ENCODE data around the gene LRRC3. TPM values are rescaled to one million over a fixed set of nuclear protein-coding genes. Genes with fewer than 3 reads are reported as not detected.

The LRRC3 gene
- total RNA-seq, 1 donor from 2014 or later = 0.99 TPM

DNA sequence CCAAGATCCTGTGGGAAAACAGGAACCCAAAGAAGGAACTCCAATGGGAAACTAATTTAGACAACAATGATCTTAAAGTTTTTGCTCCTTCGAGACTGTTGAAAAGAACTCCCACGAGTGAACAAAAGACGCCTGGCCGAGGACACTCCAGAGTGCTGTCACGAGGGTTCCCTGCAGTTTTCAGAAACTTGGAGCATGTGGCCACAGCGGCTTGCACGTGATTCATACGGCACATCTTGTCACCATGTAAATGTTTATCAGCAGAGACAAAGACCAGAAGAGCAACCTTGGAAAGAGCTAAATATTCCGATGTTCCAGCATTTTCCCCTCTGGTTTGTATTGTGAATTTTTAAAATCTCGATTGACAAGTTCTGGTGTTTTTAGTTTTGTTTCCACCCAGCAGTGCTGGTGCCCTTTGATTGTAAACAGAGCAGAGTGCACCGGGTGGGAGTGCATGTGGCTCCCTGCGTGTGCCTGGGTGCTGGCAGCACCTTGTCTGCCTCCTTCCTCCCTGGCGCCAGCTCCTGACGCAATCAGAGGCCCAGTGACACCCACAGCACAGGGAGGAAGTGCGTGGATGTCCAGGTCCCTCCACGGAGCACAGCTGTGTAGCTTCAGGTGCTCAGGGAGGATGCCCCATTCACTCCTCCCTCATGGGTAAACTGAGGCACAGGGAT, 23.0 kb downstream of the LRRC3 start:
- DNase-seq (ENCODE audit: low read depth in 2 of 2) = no peak

GRCh38 chr21:44478801-44479167, 23.5 kb downstream of the LRRC3 start:
- no peak for DNase-seq (ENCODE audit: low read depth in 2 of 2)

- peak; percentile 28 to 41 for DNase-seq (ENCODE audit: low read depth in 2 of 2)
Measured at GRCh38 chr21:44479556-44480199, 24.4 kb downstream of the LRRC3 start.

DNA sequence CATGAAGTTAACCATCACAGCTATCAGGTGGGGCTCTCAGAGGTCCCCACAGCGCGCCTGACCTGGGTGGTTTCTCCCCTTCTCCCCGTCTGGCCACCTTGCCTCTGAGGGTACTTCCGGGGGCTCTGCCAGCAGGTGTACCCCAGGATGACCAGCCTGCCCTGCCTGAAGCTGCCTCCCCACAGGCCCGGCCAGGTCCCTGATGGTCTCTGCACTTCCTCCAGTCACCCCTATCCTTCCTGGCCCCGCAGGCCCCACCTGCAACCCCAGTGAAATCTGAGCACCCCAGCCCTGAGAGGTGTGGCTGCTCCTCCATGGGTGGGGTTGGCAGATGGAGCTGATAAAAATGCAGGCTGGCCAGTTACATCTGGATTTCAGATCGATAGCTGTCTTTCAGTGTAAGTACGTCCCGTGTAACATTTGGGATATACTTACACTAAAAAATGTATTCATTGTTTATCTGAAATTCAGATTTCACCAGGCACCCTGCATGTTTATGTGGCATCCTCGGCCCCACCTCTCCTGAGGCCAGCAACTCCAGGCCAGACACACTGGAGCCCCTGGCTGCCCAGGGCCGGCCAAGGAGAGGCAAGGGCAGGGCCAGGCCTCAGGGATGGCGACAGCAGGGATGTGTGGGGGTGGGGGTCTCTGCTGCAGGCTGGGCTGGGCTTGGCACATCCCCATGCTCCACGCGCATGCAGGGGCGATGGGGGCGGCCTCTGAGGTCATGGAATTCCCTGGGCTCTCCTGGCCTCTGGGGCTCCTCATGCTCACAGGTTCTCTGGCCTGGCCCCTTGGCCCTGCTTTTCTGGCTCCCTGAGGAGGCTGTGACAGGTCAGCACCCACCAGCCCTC, 25.1 kb downstream of the LRRC3 start:
- no peak for DNase-seq (ENCODE audit: low read depth in 2 of 2)

DNA sequence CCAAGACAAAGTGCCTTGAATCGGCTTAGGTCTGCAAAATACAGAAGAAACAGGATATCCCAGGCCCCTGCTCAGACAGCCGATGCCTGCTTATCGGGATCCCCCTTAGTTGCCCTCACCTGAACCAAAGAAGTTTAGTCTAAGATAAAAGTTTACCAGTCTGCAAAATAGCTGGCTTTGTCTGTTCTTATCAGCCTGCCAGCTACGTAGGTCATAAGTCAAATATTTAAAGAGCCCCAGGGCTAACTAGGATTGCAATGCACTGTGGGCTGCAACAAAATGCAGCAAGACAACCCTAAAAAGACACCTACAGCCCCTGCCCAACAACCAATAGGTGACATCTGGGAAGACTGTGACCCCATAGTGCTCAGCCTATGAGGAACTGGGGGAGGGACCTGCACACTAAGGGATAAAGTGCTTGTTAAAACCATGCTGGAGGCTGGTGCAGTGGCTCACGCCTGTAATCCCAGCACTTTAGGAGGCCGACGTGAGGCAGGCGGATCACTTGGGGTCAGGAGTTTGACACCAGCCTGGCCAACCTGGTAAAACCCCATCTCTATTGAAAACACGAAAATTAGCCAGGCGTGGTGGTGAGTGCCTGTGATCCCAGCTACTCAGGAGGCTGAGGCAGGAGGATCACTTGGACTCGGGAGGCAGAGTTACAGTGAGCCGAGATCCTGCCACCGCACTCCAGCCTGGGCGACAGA, 27.4 kb downstream of the LRRC3 start:
- DNase-seq (ENCODE audit: low read depth in 2 of 2) = no peak

GRCh38 chr21:44483288-44484237, 28.3 kb downstream of the LRRC3 start:
- no peak for DNase-seq (ENCODE audit: low read depth in 2 of 2)

DNA sequence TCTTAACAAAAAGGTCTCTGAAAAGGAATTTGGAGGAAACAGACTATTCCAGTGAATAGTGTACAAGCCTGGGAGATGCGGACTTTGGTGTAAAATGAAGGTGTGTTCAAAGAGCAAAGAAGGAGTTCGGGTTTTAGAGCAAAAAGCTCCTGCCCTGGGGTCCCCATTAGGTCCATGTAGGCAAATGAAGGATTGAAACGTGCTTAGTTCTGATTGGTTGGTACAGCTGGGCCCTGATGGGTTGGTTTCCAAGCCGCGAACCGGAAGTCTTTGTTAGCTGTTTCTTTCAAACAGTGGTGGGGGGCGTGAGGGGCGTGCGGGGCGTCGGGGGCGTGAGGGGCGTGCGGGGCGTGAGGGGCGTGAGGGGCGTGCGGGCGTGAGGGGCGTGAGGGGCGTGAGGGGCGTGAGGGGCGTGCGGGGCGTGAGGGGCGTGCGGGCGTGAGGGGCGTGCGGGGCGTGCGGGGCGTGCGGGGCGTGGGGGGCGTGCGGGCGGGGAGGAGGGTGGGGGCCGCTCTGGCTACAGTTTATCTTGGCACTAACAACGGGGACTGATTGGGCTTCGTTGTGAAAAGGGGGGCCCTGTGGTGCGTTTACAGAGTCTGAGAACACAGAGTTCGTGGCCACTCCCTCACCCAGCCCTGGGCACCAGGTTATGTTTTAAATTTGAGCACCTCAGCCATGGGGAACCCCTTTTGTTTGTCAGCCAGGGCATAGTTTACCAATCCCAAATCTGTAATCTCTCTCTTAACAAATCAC, 29.4 kb downstream of the LRRC3 start:
- DNase-seq (ENCODE audit: low read depth in 2 of 2) = no peak

- peak in 1 of 2 donors; percentile 25 for DNase-seq (ENCODE audit: low read depth in 2 of 2)
Measured at GRCh38 chr21:44485254-44485793, 30.0 kb downstream of the LRRC3 start.

DNA sequence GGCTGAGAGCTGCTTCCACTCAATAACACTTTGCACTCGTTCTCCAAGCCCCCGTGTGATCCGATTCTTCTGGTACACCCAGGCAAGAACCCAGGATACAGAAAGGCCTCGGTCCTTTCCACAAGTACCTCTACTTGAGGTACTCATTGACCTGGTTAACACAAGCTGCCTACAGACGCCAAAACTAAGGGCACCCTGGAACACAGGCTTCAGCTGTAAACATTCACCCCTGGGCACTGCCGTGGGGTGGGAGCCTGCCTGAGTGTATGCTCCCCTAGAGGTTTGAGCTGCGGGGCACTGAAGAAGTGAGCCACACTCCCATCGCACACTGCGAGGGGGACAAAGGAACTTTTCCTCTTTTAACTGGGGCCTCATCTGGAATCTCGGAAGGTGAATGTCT, 30.5 kb downstream of the LRRC3 start:
- DNase-seq (ENCODE audit: low read depth in 2 of 2) = no peak

DNA sequence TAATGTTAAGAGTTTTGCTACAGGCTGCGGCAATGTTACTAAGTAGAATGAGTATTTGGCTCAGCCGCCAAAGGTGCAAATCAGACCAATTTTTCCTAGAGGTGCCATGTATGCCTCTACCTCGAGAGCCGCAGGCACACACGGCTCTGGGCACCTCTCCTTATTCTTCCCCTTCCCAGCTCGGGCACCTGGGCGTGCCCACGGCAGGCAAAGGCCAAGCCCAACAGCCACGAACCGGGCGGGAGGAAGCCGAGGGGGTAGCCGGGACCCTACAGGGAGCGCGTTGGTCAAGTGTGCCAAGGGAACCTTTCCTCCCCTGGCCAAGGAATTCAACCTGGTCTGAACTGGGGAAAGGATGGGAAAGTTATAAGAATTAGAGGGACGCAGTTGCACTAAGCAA, 31.0 kb downstream of the LRRC3 start:
- DNase-seq (ENCODE audit: low read depth in 2 of 2) = no peak

DNA sequence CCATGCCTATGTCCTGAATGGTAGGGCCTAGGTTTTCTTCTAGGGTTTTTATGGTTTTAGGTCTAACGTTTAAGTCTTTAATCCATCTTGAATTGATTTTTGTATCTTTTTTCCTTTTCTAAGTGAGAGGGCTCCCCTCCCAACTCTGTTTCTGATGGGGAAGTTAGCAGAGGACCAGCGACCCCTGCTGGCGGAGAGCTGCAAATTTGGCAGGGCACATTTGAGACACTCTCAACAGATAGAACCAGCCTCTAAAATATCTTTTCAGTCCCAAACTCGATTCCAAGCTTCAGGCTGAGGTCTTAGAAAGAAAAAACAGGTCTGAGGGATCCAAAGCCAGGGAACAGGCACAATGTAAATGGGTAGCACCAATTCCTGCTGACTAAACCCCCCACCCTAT, 32.5 kb downstream of the LRRC3 start:
- DNase-seq (ENCODE audit: low read depth in 2 of 2) = peak; percentile 45 to 54

GRCh38 chr21:44489962-44490361, 34.7 kb downstream of the LRRC3 start:
- no peak for DNase-seq (ENCODE audit: low read depth in 2 of 2)

DNA sequence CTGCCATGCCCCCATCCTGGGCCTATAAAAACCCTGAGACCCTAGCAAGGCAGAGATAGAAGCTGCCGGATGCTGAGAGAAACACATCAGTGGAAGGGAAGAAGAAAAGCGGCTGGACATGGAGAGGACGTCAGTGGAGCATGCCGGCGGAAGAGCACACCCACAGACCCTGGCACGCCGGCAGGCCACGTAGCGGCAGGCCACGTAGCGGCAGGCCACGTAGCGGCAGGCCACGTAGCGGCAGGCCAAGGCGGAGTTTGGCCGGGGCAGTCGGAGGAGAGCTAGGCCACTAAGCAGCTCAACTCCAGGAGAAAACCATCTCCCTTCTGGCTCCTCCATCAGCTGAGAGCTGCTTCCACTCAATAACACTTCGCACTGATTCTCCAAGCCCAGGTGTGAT, 35.1 kb downstream of the LRRC3 start:
- DNase-seq (ENCODE audit: low read depth in 2 of 2) = no peak

DNA sequence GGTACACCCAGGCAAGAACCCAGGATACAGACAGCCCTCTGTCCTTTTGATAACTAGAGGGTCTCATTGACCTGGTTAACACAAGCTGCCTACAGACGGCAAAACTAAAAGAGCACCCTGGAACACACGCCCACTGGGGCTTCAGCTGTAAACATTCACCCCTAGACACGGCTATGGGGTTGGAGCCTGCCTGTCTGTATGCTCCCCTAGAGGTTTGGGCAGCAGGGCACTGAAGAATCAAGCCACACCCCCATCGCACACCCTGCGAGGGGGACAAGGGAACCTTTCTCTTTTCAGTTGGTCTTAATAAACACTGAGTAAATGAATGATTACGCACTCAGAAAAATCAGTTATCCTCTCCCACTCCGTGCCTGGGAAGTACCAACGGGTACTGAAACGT, 35.5 kb downstream of the LRRC3 start:
- no peak for DNase-seq (ENCODE audit: low read depth in 2 of 2)

- DNase-seq (ENCODE audit: low read depth in 2 of 2) = no peak
Measured at GRCh38 chr21:44492567-44493385, 37.5 kb downstream of the LRRC3 start.

GRCh38 chr21:44494418-44494817, 39.1 kb downstream of the LRRC3 start:
- DNase-seq (ENCODE audit: low read depth in 2 of 2) = no peak

DNA sequence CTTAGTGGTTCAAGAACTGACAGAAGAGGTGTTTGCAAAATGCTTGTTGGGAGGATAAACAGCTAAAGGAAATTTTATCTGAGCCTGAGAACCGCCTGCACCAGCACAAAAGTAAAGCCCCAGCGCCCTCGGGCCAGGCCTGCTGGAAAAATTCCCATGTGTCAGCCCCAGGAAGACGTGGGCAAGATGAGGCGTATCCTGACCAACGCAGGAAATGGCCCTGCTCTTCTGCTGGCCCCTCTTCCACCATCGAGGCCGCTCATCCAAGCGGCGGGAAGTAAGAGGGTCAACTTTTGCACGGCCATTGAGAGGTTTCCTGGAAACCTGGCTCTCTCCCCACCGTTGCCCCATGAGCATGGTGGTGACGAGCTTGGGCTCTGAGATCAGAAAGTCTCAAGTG, 39.6 kb downstream of the LRRC3 start:
- DNase-seq (ENCODE audit: low read depth in 2 of 2) = no peak

DNA sequence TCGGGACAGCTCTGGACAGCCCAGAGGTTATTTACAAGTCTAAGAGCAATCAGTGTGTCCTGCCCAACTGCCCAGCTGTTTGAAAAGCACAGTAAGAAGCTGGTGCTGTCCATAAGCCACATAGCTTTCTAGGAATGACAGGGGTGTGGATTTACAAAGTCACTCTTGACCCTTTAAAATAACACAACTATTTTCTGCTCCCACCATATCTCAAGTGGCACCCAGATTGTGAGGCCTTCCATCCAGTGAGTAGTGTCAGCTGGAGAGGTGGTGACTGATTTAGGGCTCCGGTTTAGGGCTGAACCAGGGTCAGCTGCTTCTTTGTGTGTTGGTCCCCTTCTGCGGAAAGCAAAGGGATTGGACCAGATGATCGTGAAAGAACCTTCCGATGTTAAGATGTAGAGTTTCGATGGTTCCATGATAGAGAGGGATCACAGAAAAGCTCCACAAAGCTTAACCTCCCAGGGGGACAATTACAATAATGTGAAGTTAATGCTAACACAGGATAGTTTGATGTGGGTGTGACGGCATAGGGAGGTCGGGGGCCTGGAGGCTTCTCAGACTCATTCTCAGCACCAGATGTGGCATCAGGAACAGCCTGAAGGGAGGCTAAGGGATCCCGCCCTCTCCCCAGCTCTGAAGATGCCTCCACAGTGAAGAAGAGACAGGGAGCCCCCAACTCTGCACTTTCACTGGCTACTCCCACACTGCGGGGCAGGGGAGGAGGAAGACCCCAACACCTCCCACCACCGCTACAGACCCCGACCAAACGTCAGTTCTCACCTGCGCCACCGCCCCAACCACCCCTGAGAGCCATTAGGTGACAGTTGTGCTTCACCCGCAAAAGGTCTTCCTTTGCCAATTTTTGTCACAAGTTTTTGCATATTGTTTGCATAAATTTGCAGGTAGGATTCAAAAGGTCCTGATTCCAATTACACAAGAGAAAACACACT, 40.6 kb downstream of the LRRC3 start:
- no peak for DNase-seq (ENCODE audit: low read depth in 2 of 2)

Data from lung microvascular endothelial cell (primary cell).